Measurements from ENCODE around the gene RBM3. TPM values are rescaled to one million over a fixed set of nuclear protein-coding genes. Genes with fewer than 3 reads are reported as not detected.
A peak's percentile ranks its signal among the peaks of the same experiment; 100 is the strongest.
"Not testable (repeated sequence)": the region's sequence is repeated elsewhere in the genome, so short reads cannot be mapped to it uniquely, and the experiment has no call there.

RBM3 gene
- total RNA-seq, 1 donor from 2014 or later: 170 TPM

DNA sequence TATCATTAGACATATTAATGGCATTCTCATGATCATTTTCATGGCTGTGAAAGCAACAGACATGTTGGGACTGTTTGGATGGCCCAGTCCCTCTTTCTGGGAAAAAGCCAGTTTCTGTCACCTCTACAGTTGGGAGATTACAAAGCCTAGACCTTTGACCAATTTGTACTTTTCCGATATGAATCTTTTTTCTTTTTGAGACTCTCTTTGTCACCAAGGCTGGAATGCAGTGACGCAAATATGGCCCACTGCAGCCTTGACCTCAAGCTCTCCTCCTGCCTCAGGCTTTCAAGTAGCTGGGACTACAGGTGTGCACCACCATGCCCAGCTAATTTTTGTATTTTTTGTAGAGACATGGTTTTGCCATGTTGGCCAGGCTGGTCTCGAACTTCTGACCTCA is 25.4 kb upstream of the RBM3 start:
- no peak for TF ChIP-seq CTCF (IDR thresholded peaks at IDR 0.05)
- Histone ChIP-seq H3K36me3 (peaks cover 15% of the 10 kb centered on the region), H3K4me3 (no peak overlapping the region), H3K27me3 (no peaks in the 10 kb centered on the region), H3K9me3 (no peaks in the 10 kb centered on the region), H3K4me1 (no peaks in the 10 kb centered on the region), H3K27ac (no peak overlapping the region)
- DNase-seq (no peak), ATAC-seq (no peak)
- intact Hi-C loops (cut with DNase I): no loop called here

- H3K4me1 ChIP-seq; H3K9me3 ChIP-seq; H3K27ac ChIP-seq; H3K27me3 ChIP-seq; intact Hi-C loops (cut with DNase I); ATAC-seq; H3K4me3 ChIP-seq; DNase-seq: not testable (repeated sequence)
- peaks cover 13% of the 10 kb centered on the region for H3K36me3 ChIP-seq
Measured at GRCh38 chrX:48555731-48556325, 18.5 kb upstream of the RBM3 start.

GRCh38 chrX:48558271-48558670 is 16.0 kb upstream of the RBM3 start:
- intact Hi-C loops (cut with DNase I): no loop called here
- Histone ChIP-seq H3K36me3 (peaks cover 13% of the 10 kb centered on the region), H3K9me3 (no peaks in the 10 kb centered on the region), H3K27ac (no peak overlapping the region), H3K4me3 (no peak overlapping the region), H3K4me1 (no peaks in the 10 kb centered on the region), H3K27me3 (no peaks in the 10 kb centered on the region)
- peak; percentile 46 for ATAC-seq
- DNase-seq: no peak
- TF ChIP-seq CTCF (IDR thresholded peaks at IDR 0.05): no peak

DNA sequence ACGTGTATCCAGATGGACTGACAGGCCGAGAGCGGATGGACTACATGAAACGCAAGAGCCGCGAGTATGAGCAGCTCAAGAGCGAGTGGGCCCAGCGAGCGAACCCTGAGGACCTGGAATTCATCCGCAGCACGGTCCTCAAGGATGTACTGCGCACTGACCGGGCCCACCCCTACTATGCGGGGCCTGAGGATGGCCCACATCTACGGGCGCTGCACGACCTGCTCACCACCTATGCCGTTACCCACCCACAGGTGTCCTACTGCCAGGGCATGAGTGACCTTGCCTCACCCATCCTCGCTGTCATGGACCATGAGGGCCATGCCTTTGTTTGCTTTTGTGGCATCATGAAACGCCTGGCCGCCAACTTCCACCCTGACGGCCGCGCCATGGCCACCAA is 14.6 kb upstream of the RBM3 start:
- H3K36me3 ChIP-seq: peaks cover 13% of the 10 kb centered on the region
- no peak for DNase-seq

GRCh38 chrX:48560056-48560455 is 14.2 kb upstream of the RBM3 start:
- Histone ChIP-seq H3K27ac (no peak overlapping the region), H3K4me1 (no peaks in the 10 kb centered on the region), H3K9me3 (no peaks in the 10 kb centered on the region), H3K27me3 (no peaks in the 10 kb centered on the region), H3K36me3 (peaks cover 13% of the 10 kb centered on the region), H3K4me3 (no peak overlapping the region)
- ATAC-seq (no peak), DNase-seq (no peak)
- intact Hi-C loops (cut with DNase I): no loop called here
- TF ChIP-seq CTCF (IDR thresholded peaks at IDR 0.05): no peak

More for the DNA sequence above, 14.6 kb upstream of the RBM3 start:
- no peak for TF ChIP-seq CTCF (IDR thresholded peaks at IDR 0.05)
- Histone ChIP-seq H3K4me1 (no peaks in the 10 kb centered on the region), H3K27me3 (no peaks in the 10 kb centered on the region), H3K4me3 (no peak overlapping the region), H3K9me3 (no peaks in the 10 kb centered on the region), H3K27ac (no peak overlapping the region)
- intact Hi-C loops (cut with DNase I): no loop called here
- no peak for ATAC-seq

DNA sequence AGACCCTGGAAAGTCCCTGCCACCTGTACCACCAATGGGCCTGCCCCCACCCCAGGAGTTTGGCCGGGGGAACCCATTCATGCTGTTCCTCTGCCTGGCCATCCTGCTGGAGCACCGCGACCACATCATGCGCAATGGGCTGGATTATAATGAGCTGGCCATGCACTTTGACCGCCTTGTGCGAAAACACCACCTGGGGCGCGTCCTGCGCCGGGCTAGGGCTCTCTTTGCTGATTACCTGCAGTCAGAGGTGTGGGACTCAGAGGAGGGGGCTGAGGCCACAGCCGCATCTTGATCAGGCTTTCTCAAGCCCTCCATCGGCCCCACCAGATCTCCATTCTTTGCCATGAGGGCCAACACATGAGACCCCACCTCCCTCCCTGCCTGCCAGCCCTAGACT is 13.6 kb upstream of the RBM3 start:
- DNase-seq (no peak), ATAC-seq (no peak)

More for the DNA sequence above, 13.6 kb upstream of the RBM3 start:
- intact Hi-C loops (cut with DNase I): no loop called here
- Histone ChIP-seq H3K4me3 (no peak overlapping the region), H3K27ac (no peak overlapping the region), H3K36me3 (peaks cover 13% of the 10 kb centered on the region), H3K27me3 (no peaks in the 10 kb centered on the region), H3K9me3 (no peaks in the 10 kb centered on the region), H3K4me1 (no peaks in the 10 kb centered on the region)
- TF ChIP-seq CTCF (IDR thresholded peaks at IDR 0.05): no peak
